Retinal pigment epithelial cell (primary cell): ENCODE results near the gene PLIN4.
"Not testable (repeated sequence)": the region's sequence is repeated elsewhere in the genome, so short reads cannot be mapped to it uniquely, and the experiment has no call there.

ENCODE experiments used
- DNase-seq: peaks from one replicate; pipeline ENCODE4 v3.0.0-alpha.2; 2010; ENCODE audit warnings: low read depth
- H3K4me3 ChIP-seq: 2 replicates; pipeline ENCODE4 v1.5.1; 2011; ENCODE audit warnings: mild to moderate bottlenecking, low read length, control low read depth, moderate library complexity
- CTCF ChIP-seq: conservative IDR thresholded peaks from 2 replicates; pipeline ENCODE4 v1.5.1; 2011; ENCODE audit warnings: low read depth, low read length, control low read depth, inconsistent platforms

The PLIN4 gene

GRCh38 chr19:4542896-4543841 lies 24.9 kb upstream of the PLIN4 start:
- no peak overlapping the region for H3K4me3 ChIP-seq
- DNase-seq, result no peak
- no peak for TF ChIP-seq CTCF

DNA sequence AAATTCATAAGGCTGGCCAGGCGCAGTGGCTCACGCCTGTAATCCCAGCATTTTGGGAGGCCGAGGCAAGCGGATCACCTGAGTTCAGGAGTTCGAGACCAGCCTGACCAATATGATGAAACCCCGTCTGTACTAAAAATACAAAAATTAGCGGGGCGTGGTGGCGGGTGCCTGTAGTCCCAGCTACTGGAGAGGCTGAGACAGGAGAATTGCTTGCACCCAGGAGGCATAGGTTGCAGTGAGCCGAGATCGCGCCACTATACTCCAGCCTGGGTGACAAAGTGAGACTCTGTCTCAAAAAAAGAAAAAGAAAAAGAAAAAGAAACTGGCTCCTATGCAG lies 23.5 kb upstream of the PLIN4 start:
- not testable (repeated sequence) for DNase-seq

GRCh38 chr19:4541114-4541805 lies 23.0 kb upstream of the PLIN4 start:
- no peak overlapping the region for H3K4me3 ChIP-seq
- TF ChIP-seq CTCF, result no peak
- no peak for DNase-seq

More for the DNA sequence above, 23.5 kb upstream of the PLIN4 start:
- not testable (repeated sequence) for H3K4me3 ChIP-seq

DNA sequence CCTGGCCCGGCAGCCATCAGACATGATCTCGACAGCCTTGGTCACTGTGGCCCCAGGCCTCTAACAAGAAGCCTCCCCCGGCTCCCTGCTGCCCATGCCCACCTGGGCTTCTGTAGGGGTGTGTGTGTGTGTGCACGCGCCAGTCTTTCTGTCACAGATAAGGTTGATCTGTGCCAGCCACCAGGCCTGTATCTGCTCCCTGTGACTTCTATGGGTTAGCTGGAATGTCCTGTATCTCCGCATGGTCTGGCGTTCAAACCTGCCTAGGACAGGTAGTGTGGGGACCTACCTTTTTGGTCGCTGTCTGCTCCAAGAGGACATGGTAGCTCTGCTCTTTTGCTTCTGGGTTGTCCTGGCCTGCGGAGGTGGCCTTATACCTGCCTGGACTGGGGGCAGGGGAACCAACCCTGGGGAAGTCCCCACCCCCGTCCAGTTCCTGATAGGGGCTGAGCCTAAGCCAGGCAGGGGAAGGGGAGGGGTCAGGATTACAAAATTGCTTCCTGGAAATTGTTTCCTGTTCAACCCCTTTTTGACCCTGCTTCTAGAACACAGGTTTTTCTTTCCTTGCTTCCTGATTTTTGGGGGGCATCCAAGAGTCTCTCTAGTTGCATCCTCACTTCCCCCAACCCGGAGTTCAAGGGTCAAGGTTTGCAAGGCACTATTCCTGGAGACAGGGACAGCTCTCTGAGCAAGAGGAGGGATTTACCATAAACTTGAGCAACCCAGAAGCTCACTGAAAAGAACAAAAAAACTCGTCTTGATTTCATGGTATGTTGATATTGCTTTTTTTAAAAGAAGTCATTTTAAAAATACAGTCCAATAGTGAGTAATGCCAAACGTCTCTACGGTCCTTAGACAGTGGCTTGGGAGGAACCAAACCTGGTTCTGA lies 21.7 kb upstream of the PLIN4 start, which contains the start of gene LRG1:
Gene LRG1, minus strand, starts transcription at position 344 of the 889 bp plus-strand sequence. Its CDS starts 23 bp downstream, at position 321.
- TF ChIP-seq CTCF, result no peak
- DNase-seq, result no peak
- H3K4me3 ChIP-seq, result no peak within 1 kb of the TSS

DNA sequence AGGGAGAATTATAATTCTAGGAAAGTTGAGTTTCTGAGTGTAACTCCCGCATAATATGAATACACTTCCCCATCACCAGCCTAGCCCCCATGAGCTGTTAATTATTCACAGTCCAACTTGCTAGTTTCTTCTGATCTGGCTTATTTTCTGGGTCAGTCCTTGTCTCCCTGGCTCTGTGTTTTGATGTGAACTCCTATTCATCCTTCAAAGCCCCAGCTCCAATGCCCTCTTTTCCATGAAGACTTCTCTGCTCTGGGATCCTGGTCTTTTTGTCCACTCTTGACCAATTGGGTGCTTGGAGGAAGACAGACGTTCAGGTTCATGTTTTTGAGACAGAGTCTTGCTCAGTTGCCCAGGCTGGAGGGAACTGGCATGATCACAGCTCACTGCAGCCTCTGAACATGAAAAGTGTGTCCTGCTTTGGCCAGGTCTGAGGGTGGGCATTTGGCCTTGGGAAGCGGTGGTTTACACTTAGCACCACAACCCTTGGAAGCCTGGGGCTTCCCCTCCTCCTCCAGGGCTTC lies 20.9 kb upstream of the PLIN4 start:
- H3K4me3 ChIP-seq, result no peak overlapping the region
- DNase-seq, result no peak
- TF ChIP-seq CTCF, result no peak

DNA sequence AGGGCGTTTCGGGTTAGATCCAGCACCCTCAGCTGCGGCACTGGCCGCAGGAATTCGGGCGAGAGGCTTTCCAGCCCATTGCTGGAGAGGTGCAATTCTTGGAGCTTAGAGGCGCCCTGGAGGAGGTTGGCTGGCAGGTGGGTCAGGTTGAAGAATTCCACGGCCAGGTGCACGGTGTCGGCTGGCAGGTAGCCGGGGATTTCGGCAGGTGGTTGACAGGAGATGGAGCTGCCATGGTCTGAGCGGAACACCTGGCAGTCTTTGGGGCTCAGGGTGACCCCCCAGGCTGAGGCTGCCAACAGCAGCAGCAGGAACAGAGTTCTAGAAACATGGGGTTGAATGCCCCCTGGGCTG lies 20.3 kb upstream of the PLIN4 start:
- no peak for DNase-seq
- no peak for TF ChIP-seq CTCF
- H3K4me3 ChIP-seq, result no peak overlapping the region

GRCh38 chr19:4537953-4538600 lies 19.8 kb upstream of the PLIN4 start:
- DNase-seq, result no peak
- H3K4me3 ChIP-seq, result no peak overlapping the region
- TF ChIP-seq CTCF, result no peak
